ENCODE data around the gene CAPN7.

CAPN7 gene

GRCh38 chr3:15199493-15200105, 6.4 kb upstream of the CAPN7 start:
- H3K4me1 ChIP-seq (ENCODE audit: insufficient read depth, low read length), result no peaks in the 10 kb centered on the region
- no peak overlapping the region for H3K9ac ChIP-seq (ENCODE audit: low read depth, low read length)
- WGBS, result 93% methylated on average over 10 of the region's 10 CpGs
- no peak overlapping the region for H3K4me3 ChIP-seq (ENCODE audit: low read length)
- no peak overlapping the region for H3K27ac ChIP-seq (ENCODE audit: low read depth, low read length)
- H3K36me3 ChIP-seq (ENCODE audit: insufficient read depth, low read length), result no peaks in the 10 kb centered on the region
- no peaks in the 10 kb centered on the region for H3K9me3 ChIP-seq (ENCODE audit: insufficient read depth, low read depth, low read length)
- no peaks in the 10 kb centered on the region for H3K27me3 ChIP-seq (ENCODE audit: insufficient read depth, low read length)

GRCh38 chr3:15204005-15204404, 2.0 kb upstream of the CAPN7 start:
- Histone ChIP-seq H3K9me3 (ENCODE audit: insufficient read depth, low read depth, low read length) (no peaks in the 10 kb centered on the region), H3K36me3 (ENCODE audit: insufficient read depth, low read length) (no peaks in the 10 kb centered on the region), H3K9ac (ENCODE audit: low read depth, low read length) (no peak overlapping the region), H3K27me3 (ENCODE audit: insufficient read depth, low read length) (no peaks in the 10 kb centered on the region), H3K4me1 (ENCODE audit: insufficient read depth, low read length) (peaks cover 11% of the 10 kb centered on the region; the same call in 1 of the 2 replicates), H3K4me3 (ENCODE audit: low read length) (no peak overlapping the region), H3K27ac (ENCODE audit: low read depth, low read length) (no peak overlapping the region)
- 73% methylated on average over 3 of the region's 3 CpGs for WGBS

- H3K27me3 ChIP-seq (ENCODE audit: insufficient read depth, low read length), result no peaks in the 10 kb centered on the region
- peak overlapping the region; percentile 89 for H3K9ac ChIP-seq (ENCODE audit: low read depth, low read length)
- H3K27ac ChIP-seq (ENCODE audit: low read depth, low read length), result 0 out of 2 replicates have a peak overlapping the region, but pooled peaks have one; percentile 22
- peaks cover 11% of the 10 kb centered on the region; the same call in 1 of the 2 replicates for H3K4me1 ChIP-seq (ENCODE audit: insufficient read depth, low read length)
- WGBS, result 16% methylated on average over 3 of the region's 3 CpGs
- H3K9me3 ChIP-seq (ENCODE audit: insufficient read depth, low read depth, low read length), result no peaks in the 10 kb centered on the region
- H3K36me3 ChIP-seq (ENCODE audit: insufficient read depth, low read length), result peaks cover 9% of the 10 kb centered on the region; the same call in 1 of the 2 replicates
- H3K4me3 ChIP-seq (ENCODE audit: low read length), result peak overlapping the region; percentile 92
Observed at GRCh38 chr3:15205482-15205933, 538 bp upstream of the CAPN7 start.

- Histone ChIP-seq H3K27me3 (ENCODE audit: insufficient read depth, low read length) (no peaks in the 10 kb centered on the region), H3K9ac (ENCODE audit: low read depth, low read length) (peak overlapping the region; percentile 89), H3K4me1 (ENCODE audit: insufficient read depth, low read length) (peaks cover 11% of the 10 kb centered on the region; the same call in 1 of the 2 replicates), H3K36me3 (ENCODE audit: insufficient read depth, low read length) (peaks cover 12% of the 10 kb centered on the region; the same call in 1 of the 2 replicates), H3K4me3 (ENCODE audit: low read length) (peak overlapping the region; percentile 92), H3K9me3 (ENCODE audit: insufficient read depth, low read depth, low read length) (no peaks in the 10 kb centered on the region), H3K27ac (ENCODE audit: low read depth, low read length) (peak overlapping the region; percentile 81)
- WGBS, result 14% methylated on average over 30 of the region's 30 CpGs
Observed at GRCh38 chr3:15206662-15207576, 873 bp downstream of the CAPN7 start.

GRCh38 chr3:15207836-15208504, 1.9 kb downstream of the CAPN7 start:
- Histone ChIP-seq H3K4me1 (ENCODE audit: insufficient read depth, low read length) (peaks cover 11% of the 10 kb centered on the region; the same call in 1 of the 2 replicates), H3K27me3 (ENCODE audit: insufficient read depth, low read length) (no peaks in the 10 kb centered on the region), H3K4me3 (ENCODE audit: low read length) (peak overlapping the region; percentile 92), H3K9ac (ENCODE audit: low read depth, low read length) (no peak overlapping the region), H3K36me3 (ENCODE audit: insufficient read depth, low read length) (peaks cover 23% of the 10 kb centered on the region), H3K9me3 (ENCODE audit: insufficient read depth, low read depth, low read length) (no peaks in the 10 kb centered on the region), H3K27ac (ENCODE audit: low read depth, low read length) (no peak overlapping the region)
- 94% methylated on average over 4 of the region's 5 CpGs for WGBS

GRCh38 chr3:15211937-15212336, 5.9 kb downstream of the CAPN7 start:
- Histone ChIP-seq H3K4me1 (ENCODE audit: insufficient read depth, low read length) (peaks cover 8% of the 10 kb centered on the region; the same call in 1 of the 2 replicates), H3K4me3 (ENCODE audit: low read length) (no peak overlapping the region), H3K9ac (ENCODE audit: low read depth, low read length) (no peak overlapping the region), H3K9me3 (ENCODE audit: insufficient read depth, low read depth, low read length) (no peaks in the 10 kb centered on the region), H3K27ac (ENCODE audit: low read depth, low read length) (no peak overlapping the region), H3K36me3 (ENCODE audit: insufficient read depth, low read length) (peaks cover 49% of the 10 kb centered on the region), H3K27me3 (ENCODE audit: insufficient read depth, low read length) (no peaks in the 10 kb centered on the region)

GRCh38 chr3:15214758-15215157, 8.7 kb downstream of the CAPN7 start:
- H3K36me3 ChIP-seq (ENCODE audit: insufficient read depth, low read length), result peaks cover 69% of the 10 kb centered on the region
- WGBS, result 100% methylated on average over 1 of the region's 1 CpG
- no peak overlapping the region for H3K27ac ChIP-seq (ENCODE audit: low read depth, low read length)
- H3K27me3 ChIP-seq (ENCODE audit: insufficient read depth, low read length), result no peaks in the 10 kb centered on the region
- no peak overlapping the region for H3K9ac ChIP-seq (ENCODE audit: low read depth, low read length)
- H3K4me3 ChIP-seq (ENCODE audit: low read length), result no peak overlapping the region
- H3K9me3 ChIP-seq (ENCODE audit: insufficient read depth, low read depth, low read length), result no peaks in the 10 kb centered on the region
- H3K4me1 ChIP-seq (ENCODE audit: insufficient read depth, low read length), result no peaks in the 10 kb centered on the region

- 97% methylated on average over 2 of the region's 2 CpGs for WGBS
- Histone ChIP-seq H3K27me3 (ENCODE audit: insufficient read depth, low read length) (no peaks in the 10 kb centered on the region), H3K4me1 (ENCODE audit: insufficient read depth, low read length) (no peaks in the 10 kb centered on the region), H3K4me3 (ENCODE audit: low read length) (no peak overlapping the region), H3K9ac (ENCODE audit: low read depth, low read length) (no peak overlapping the region), H3K36me3 (ENCODE audit: insufficient read depth, low read length) (peaks cover 74% of the 10 kb centered on the region), H3K27ac (ENCODE audit: low read depth, low read length) (no peak overlapping the region), H3K9me3 (ENCODE audit: insufficient read depth, low read depth, low read length) (no peaks in the 10 kb centered on the region)
Observed at GRCh38 chr3:15215996-15216395, 9.9 kb downstream of the CAPN7 start.

GRCh38 chr3:15216501-15216900, 10.5 kb downstream of the CAPN7 start:
- Histone ChIP-seq H3K36me3 (ENCODE audit: insufficient read depth, low read length) (peaks cover 75% of the 10 kb centered on the region), H3K4me1 (ENCODE audit: insufficient read depth, low read length) (no peaks in the 10 kb centered on the region), H3K9me3 (ENCODE audit: insufficient read depth, low read depth, low read length) (no peaks in the 10 kb centered on the region), H3K27ac (ENCODE audit: low read depth, low read length) (no peak overlapping the region), H3K4me3 (ENCODE audit: low read length) (no peak overlapping the region), H3K27me3 (ENCODE audit: insufficient read depth, low read length) (no peaks in the 10 kb centered on the region), H3K9ac (ENCODE audit: low read depth, low read length) (no peak overlapping the region)
- WGBS, result no CpG with 5 or more reads among the region's 1 CpG

GRCh38 chr3:15217011-15217671, 11.1 kb downstream of the CAPN7 start:
- WGBS, result 97% methylated on average over 4 of the region's 4 CpGs
- no peak overlapping the region for H3K27ac ChIP-seq (ENCODE audit: low read depth, low read length)
- no peaks in the 10 kb centered on the region for H3K4me1 ChIP-seq (ENCODE audit: insufficient read depth, low read length)
- no peak overlapping the region for H3K4me3 ChIP-seq (ENCODE audit: low read length)
- no peak overlapping the region for H3K9ac ChIP-seq (ENCODE audit: low read depth, low read length)
- H3K27me3 ChIP-seq (ENCODE audit: insufficient read depth, low read length), result no peaks in the 10 kb centered on the region
- peaks cover 79% of the 10 kb centered on the region for H3K36me3 ChIP-seq (ENCODE audit: insufficient read depth, low read length)
- no peaks in the 10 kb centered on the region for H3K9me3 ChIP-seq (ENCODE audit: insufficient read depth, low read depth, low read length)
